Measurements from ENCODE around the gene DELE1. TPM values are rescaled to one million over a fixed set of nuclear protein-coding genes. Genes with fewer than 3 reads are reported as not detected.
A peak's percentile ranks its signal among the peaks of the same experiment; 100 is the strongest.

DELE1 gene
- total RNA-seq, 2 experiments from 2014 or later: 71.5 to 72.1 TPM

GRCh38 chr5:141954194-141954593 is 30.5 kb downstream of the DELE1 start:
- Mint-ChIP-seq H3K4me1 (peaks cover 50% of the 10 kb centered on the region), H3K27me3 (no peaks in the 10 kb centered on the region), H3K36me3 (ENCODE audit: low read depth) (no peaks in the 10 kb centered on the region), H3K27ac (no peak overlapping the region), H3K9me3 (no peaks in the 10 kb centered on the region), H3K4me3 (no peak overlapping the region)
- CTCF ChIA-PET: interaction anchor here (0.9 to 2.8 kb wide), 3 partner anchors 12 to 74 kb away, joined by 3 to 9 read pairs (median 5); partner anchors contain the start of gene RNF14
- POLR2A ChIA-PET: no interaction called here
- no peak for DNase-seq

- H3K27me3 Mint-ChIP-seq: no peaks in the 10 kb centered on the region
- peak overlapping the region; percentile 86 for H3K27ac Mint-ChIP-seq
- peak overlapping the region; percentile 65 for H3K4me3 Mint-ChIP-seq
- H3K36me3 Mint-ChIP-seq (ENCODE audit: low read depth): no peaks in the 10 kb centered on the region
- no peaks in the 10 kb centered on the region for H3K9me3 Mint-ChIP-seq
- H3K4me1 Mint-ChIP-seq: peaks cover 58% of the 10 kb centered on the region
- ChIA-PET CTCF (interaction anchor here (1.1 to 7.5 kb wide), 6 partner anchors 13 to 338 kb away, joined by 3 to 107 read pairs (median 50); partner anchors contain the start of gene RNF14), POLR2A (interaction anchor here (1.0 kb wide), 1 partner anchor 12 kb away, joined by 4 read pairs; no protein-coding TSS in a partner anchor)
- DNase-seq: no peak
These were observed 33.8 kb downstream of the DELE1 start for GRCh38 chr5:141957367-141957996.

- CTCF ChIA-PET: interaction anchor here (0.9 to 7.5 kb wide), 7 partner anchors 12 to 409 kb away, joined by 3 to 107 read pairs (median 11); partner anchors contain the start of gene RNF14
- H3K9me3 Mint-ChIP-seq: no peaks in the 10 kb centered on the region
- peak within 1 kb of the TSS; percentile 86 for H3K27ac Mint-ChIP-seq
- peak; percentile 35 for DNase-seq
- peak within 1 kb of the TSS; percentile 65 for H3K4me3 Mint-ChIP-seq
- H3K36me3 Mint-ChIP-seq (ENCODE audit: low read depth): no peaks in the 10 kb centered on the region
- POLR2A ChIA-PET: interaction anchor here (0.6 to 1.0 kb wide), 2 partner anchors 10 to 11 kb away, joined by 3 to 4 read pairs; no protein-coding TSS in a partner anchor
- H3K27me3 Mint-ChIP-seq: no peaks in the 10 kb centered on the region
- peaks cover 60% of the 10 kb centered on the region for H3K4me1 Mint-ChIP-seq
These were observed 34.4 kb downstream of the DELE1 start, which contains the start of gene PCDH12 for GRCh38 chr5:141958113-141958512. Gene PCDH12, minus strand, starts transcription at chr5:141958202. Its CDS starts 351 bp downstream, at chr5:141957851.

- no peaks in the 10 kb centered on the region for H3K36me3 Mint-ChIP-seq (ENCODE audit: low read depth)
- peak overlapping the region; percentile 65 for H3K4me3 Mint-ChIP-seq
- ChIA-PET CTCF (interaction anchor here (0.9 to 7.5 kb wide), 12 partner anchors 12 to 409 kb away, joined by 3 to 107 read pairs (median 19); partner anchors contain the start of gene RNF14), POLR2A (interaction anchor here (0.6 kb wide), 1 partner anchor 9 kb away, joined by 3 read pairs; no protein-coding TSS in a partner anchor)
- H3K27me3 Mint-ChIP-seq: no peaks in the 10 kb centered on the region
- peaks cover 60% of the 10 kb centered on the region for H3K4me1 Mint-ChIP-seq
- H3K9me3 Mint-ChIP-seq: no peaks in the 10 kb centered on the region
- peak overlapping the region; percentile 86 for H3K27ac Mint-ChIP-seq
- DNase-seq: no peak
These were observed 35.0 kb downstream of the DELE1 start for GRCh38 chr5:141958546-141959172.

GRCh38 chr5:141960018-141960417 is 36.3 kb downstream of the DELE1 start:
- Mint-ChIP-seq H3K4me1 (peaks cover 53% of the 10 kb centered on the region), H3K9me3 (no peaks in the 10 kb centered on the region)

GRCh38 chr5:141960449-141961323 is 37.0 kb downstream of the DELE1 start:
- DNase-seq: peak; percentile 95
- ChIA-PET CTCF (interaction anchor here (0.6 to 7.5 kb wide), 42 partner anchors 10 to 448 kb away, joined by 3 to 107 read pairs (median 5); partner anchors contain the start of genes ARAP3, DELE1, NDFIP1 and PCDH1), POLR2A (interaction anchor here (0.7 to 2.2 kb wide), 3 partner anchors 8 to 268 kb away, joined by 3 to 13 read pairs (median 4); partner anchors contain the start of gene RNF14)
- Mint-ChIP-seq H3K27ac (peak overlapping the region; percentile 95), H3K36me3 (ENCODE audit: low read depth) (no peaks in the 10 kb centered on the region), H3K27me3 (no peaks in the 10 kb centered on the region), H3K9me3 (no peaks in the 10 kb centered on the region), H3K4me1 (peaks cover 53% of the 10 kb centered on the region), H3K4me3 (peak overlapping the region; percentile 46)

More at GRCh38 chr5:141960018-141960417, 36.3 kb downstream of the DELE1 start:
- Mint-ChIP-seq H3K4me3 (no peak overlapping the region), H3K27me3 (no peaks in the 10 kb centered on the region), H3K27ac (peak overlapping the region; percentile 55), H3K36me3 (ENCODE audit: low read depth) (no peaks in the 10 kb centered on the region)
- peak; percentile 22 for DNase-seq
- ChIA-PET POLR2A (interaction anchor here (1.1 to 2.2 kb wide), 2 partner anchors 9 to 267 kb away, joined by 3 to 13 read pairs; partner anchors contain the start of gene RNF14), CTCF (interaction anchor here (0.6 to 7.5 kb wide), 33 partner anchors 9 to 396 kb away, joined by 3 to 107 read pairs (median 6); partner anchors contain the start of genes ARAP3, DELE1, NDFIP1 and PCDH1)

- peak overlapping the region; percentile 95 for H3K27ac Mint-ChIP-seq
- CTCF ChIA-PET: interaction anchor here (0.6 to 7.5 kb wide), 32 partner anchors 9 to 448 kb away, joined by 3 to 107 read pairs (median 6); partner anchors contain the start of genes ARAP3, DELE1, NDFIP1 and PCDH1
- no peak for DNase-seq
- no peaks in the 10 kb centered on the region for H3K36me3 Mint-ChIP-seq (ENCODE audit: low read depth)
- POLR2A ChIA-PET: interaction anchor here (0.5 to 2.2 kb wide), 3 partner anchors 8 to 278 kb away, joined by 3 to 13 read pairs (median 3); partner anchors contain the start of gene RNF14
- H3K9me3 Mint-ChIP-seq: no peaks in the 10 kb centered on the region
- H3K4me3 Mint-ChIP-seq: no peak overlapping the region
- H3K4me1 Mint-ChIP-seq: peaks cover 53% of the 10 kb centered on the region
- no peaks in the 10 kb centered on the region for H3K27me3 Mint-ChIP-seq
These were observed 37.8 kb downstream of the DELE1 start for GRCh38 chr5:141961466-141961865.

GRCh38 chr5:141963701-141964100 is 40.0 kb downstream of the DELE1 start:
- no peak overlapping the region for H3K27ac Mint-ChIP-seq
- H3K9me3 Mint-ChIP-seq: no peaks in the 10 kb centered on the region
- peaks cover 46% of the 10 kb centered on the region for H3K4me1 Mint-ChIP-seq
- ChIA-PET CTCF (interaction anchor here (0.5 to 2.0 kb wide), 8 partner anchors 23 to 359 kb away, joined by 3 to 7 read pairs (median 4); partner anchors contain the start of genes DELE1, FCHSD1 and PCDH1), POLR2A (no interaction called here)
- DNase-seq: no peak
- H3K4me3 Mint-ChIP-seq: no peak overlapping the region
- H3K27me3 Mint-ChIP-seq: no peaks in the 10 kb centered on the region
- H3K36me3 Mint-ChIP-seq (ENCODE audit: low read depth): no peaks in the 10 kb centered on the region

GRCh38 chr5:141965071-141965470 is 41.4 kb downstream of the DELE1 start:
- Mint-ChIP-seq H3K27me3 (no peaks in the 10 kb centered on the region), H3K4me3 (no peak overlapping the region), H3K9me3 (no peaks in the 10 kb centered on the region), H3K4me1 (peaks cover 43% of the 10 kb centered on the region), H3K27ac (no peak overlapping the region), H3K36me3 (ENCODE audit: low read depth) (peaks cover under 1% of the 10 kb centered on the region)
- POLR2A ChIA-PET: no interaction called here
- DNase-seq: no peak
- CTCF ChIA-PET: interaction anchor here (1.6 kb wide), 1 partner anchor 87 kb away, joined by 4 read pairs; the partner anchor contains the start of gene PCDH1

GRCh38 chr5:141966275-141966962 is 42.7 kb downstream of the DELE1 start:
- CTCF ChIA-PET: no interaction called here
- peaks cover 7% of the 10 kb centered on the region for H3K36me3 Mint-ChIP-seq (ENCODE audit: low read depth)
- POLR2A ChIA-PET: no interaction called here
- H3K9me3 Mint-ChIP-seq: no peaks in the 10 kb centered on the region
- peaks cover 37% of the 10 kb centered on the region for H3K4me1 Mint-ChIP-seq
- H3K27me3 Mint-ChIP-seq: no peaks in the 10 kb centered on the region
- no peak for DNase-seq
- no peak overlapping the region for H3K4me3 Mint-ChIP-seq
- no peak overlapping the region for H3K27ac Mint-ChIP-seq

- no peaks in the 10 kb centered on the region for H3K9me3 Mint-ChIP-seq
- H3K27me3 Mint-ChIP-seq: no peaks in the 10 kb centered on the region
- H3K4me3 Mint-ChIP-seq: no peak overlapping the region
- POLR2A ChIA-PET: no interaction called here
- H3K36me3 Mint-ChIP-seq (ENCODE audit: low read depth): peaks cover 10% of the 10 kb centered on the region
- CTCF ChIA-PET: interaction anchor here (4.8 to 6.9 kb wide), 2 partner anchors 8 to 275 kb away, joined by 30 to 107 read pairs; partner anchors contain the start of gene PCDH12
- H3K27ac Mint-ChIP-seq: no peak overlapping the region
- no peak for DNase-seq
- peaks cover 32% of the 10 kb centered on the region for H3K4me1 Mint-ChIP-seq
These were observed 43.3 kb downstream of the DELE1 start for GRCh38 chr5:141966963-141967333.
